Measurements from ENCODE around the gene THRB.

THRB gene

GRCh38 chr3:24160424-24161095 lies 334.1 kb downstream of the THRB start:
- no peak for DNase-seq

- DNase-seq, result no peak
Measured at GRCh38 chr3:24158761-24159454, 335.7 kb downstream of the THRB start.

GRCh38 chr3:24157106-24157505 lies 337.5 kb downstream of the THRB start:
- DNase-seq, result no peak

GRCh38 chr3:24156466-24156865 lies 338.2 kb downstream of the THRB start:
- no peak for DNase-seq

GRCh38 chr3:24155276-24155675 lies 339.4 kb downstream of the THRB start:
- DNase-seq, result no peak

- no peak for DNase-seq
Measured at GRCh38 chr3:24154781-24155180, 339.9 kb downstream of the THRB start.

- DNase-seq, result no peak
Measured at GRCh38 chr3:24154013-24154695, 340.5 kb downstream of the THRB start.

- DNase-seq, result no peak
Measured at GRCh38 chr3:24151594-24151993, 343.1 kb downstream of the THRB start.

- DNase-seq, result no peak
Measured at GRCh38 chr3:24149032-24149431, 345.6 kb downstream of the THRB start.

GRCh38 chr3:24145981-24146822 lies 348.4 kb downstream of the THRB start:
- DNase-seq, result no peak

GRCh38 chr3:24145481-24145880 lies 349.2 kb downstream of the THRB start:
- DNase-seq, result no peak

- DNase-seq, result no peak
Measured at GRCh38 chr3:24142127-24142526, 352.5 kb downstream of the THRB start.

GRCh38 chr3:24141548-24141947 lies 353.1 kb downstream of the THRB start:
- no peak for DNase-seq

GRCh38 chr3:24139463-24140412 lies 354.9 kb downstream of the THRB start:
- DNase-seq, result no peak

GRCh38 chr3:24138876-24139256 lies 355.8 kb downstream of the THRB start:
- no peak for DNase-seq

- no peak for DNase-seq
Measured at GRCh38 chr3:24137958-24138875, 356.4 kb downstream of the THRB start.

- no peak for DNase-seq
Measured at GRCh38 chr3:24137334-24137733, 357.3 kb downstream of the THRB start.

GRCh38 chr3:24136624-24137310 lies 357.9 kb downstream of the THRB start:
- no peak for DNase-seq

- no peak for DNase-seq
Measured at GRCh38 chr3:24135280-24135679, 359.4 kb downstream of the THRB start.

GRCh38 chr3:24133942-24134341 lies 360.7 kb downstream of the THRB start:
- no peak for DNase-seq
